WERI-Rb-1 (cell line): ENCODE results near the gene ZCCHC3.

ENCODE experiments used
- DNase-seq: peaks from one replicate; pipeline ENCODE4 v3.0.0-alpha.2; 2020
- H3K27ac ChIP-seq: fragments of 250-450 bp; sonication (Bioruptor Pico); 2 replicates; pipeline ENCODE4 v1.5.1; 2020; ENCODE audit warnings: mild to moderate bottlenecking, moderate library complexity
- H3K27me3 ChIP-seq: fragments of 250-450 bp; sonication (Bioruptor Pico); 2 replicates; pipeline ENCODE4 v1.5.1; 2021; ENCODE audit warnings: mild to moderate bottlenecking, low read depth, moderate library complexity; ENCODE audit not compliant: insufficient read depth, severe bottlenecking
- H3K36me3 ChIP-seq: fragments of 250-450 bp; sonication (Bioruptor Pico); 2 replicates; pipeline ENCODE4 v1.5.1; 2020; ENCODE audit warnings: mild to moderate bottlenecking, moderate library complexity
- H3K4me3 ChIP-seq: 2 replicates; pipeline ENCODE4 v1.5.1; 2011; ENCODE audit warnings: low read depth, mild to moderate bottlenecking, control low read depth, low read length
- H3K9me3 ChIP-seq: fragments of 250-450 bp; sonication (Bioruptor Pico); 2 replicates; pipeline ENCODE4 v1.5.1; 2021; ENCODE audit warnings: mild to moderate bottlenecking, moderate library complexity; ENCODE audit not compliant: severe bottlenecking
- TF ChIP-seq, protein P1 (sequence below): IDR thresholded peaks from 2 replicates; pipeline ENCODE4 v1.5.1; 2011; ENCODE audit warnings: low read depth, mild to moderate bottlenecking, control low read depth, inconsistent platforms, low read length

The ZCCHC3 gene

DNA sequence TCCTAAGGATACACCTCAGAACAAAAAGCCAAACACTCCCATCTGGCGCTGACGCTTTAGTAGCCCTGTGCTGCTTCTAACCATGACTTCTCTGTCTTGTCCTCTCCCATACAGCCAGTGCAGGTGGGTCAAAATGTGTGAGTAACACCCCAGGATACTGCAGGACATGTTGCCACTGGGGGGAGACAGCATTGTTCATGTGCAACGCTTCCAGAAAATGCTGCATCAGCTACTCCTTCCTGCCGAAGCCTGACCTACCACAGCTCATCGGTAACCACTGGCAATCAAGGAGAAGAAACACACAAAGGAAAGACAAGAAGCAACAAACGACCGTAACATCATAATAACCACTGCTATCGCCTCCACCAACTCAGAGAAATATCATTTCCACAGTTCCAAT is 38.4 kb upstream of the ZCCHC3 start:
- Histone ChIP-seq H3K4me3 (no peak overlapping the region), H3K9me3 (no peaks in the 10 kb centered on the region), H3K27ac (no peak overlapping the region), H3K27me3 (no peaks in the 10 kb centered on the region), H3K36me3 (no peaks in the 10 kb centered on the region)
- TF ChIP-seq, protein P1, sequence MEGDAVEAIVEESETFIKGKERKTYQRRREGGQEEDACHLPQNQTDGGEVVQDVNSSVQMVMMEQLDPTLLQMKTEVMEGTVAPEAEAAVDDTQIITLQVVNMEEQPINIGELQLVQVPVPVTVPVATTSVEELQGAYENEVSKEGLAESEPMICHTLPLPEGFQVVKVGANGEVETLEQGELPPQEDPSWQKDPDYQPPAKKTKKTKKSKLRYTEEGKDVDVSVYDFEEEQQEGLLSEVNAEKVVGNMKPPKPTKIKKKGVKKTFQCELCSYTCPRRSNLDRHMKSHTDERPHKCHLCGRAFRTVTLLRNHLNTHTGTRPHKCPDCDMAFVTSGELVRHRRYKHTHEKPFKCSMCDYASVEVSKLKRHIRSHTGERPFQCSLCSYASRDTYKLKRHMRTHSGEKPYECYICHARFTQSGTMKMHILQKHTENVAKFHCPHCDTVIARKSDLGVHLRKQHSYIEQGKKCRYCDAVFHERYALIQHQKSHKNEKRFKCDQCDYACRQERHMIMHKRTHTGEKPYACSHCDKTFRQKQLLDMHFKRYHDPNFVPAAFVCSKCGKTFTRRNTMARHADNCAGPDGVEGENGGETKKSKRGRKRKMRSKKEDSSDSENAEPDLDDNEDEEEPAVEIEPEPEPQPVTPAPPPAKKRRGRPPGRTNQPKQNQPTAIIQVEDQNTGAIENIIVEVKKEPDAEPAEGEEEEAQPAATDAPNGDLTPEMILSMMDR = peak; percentile 34; the same call in 1 of the 2 replicates
- peak; percentile 24 for DNase-seq

DNA sequence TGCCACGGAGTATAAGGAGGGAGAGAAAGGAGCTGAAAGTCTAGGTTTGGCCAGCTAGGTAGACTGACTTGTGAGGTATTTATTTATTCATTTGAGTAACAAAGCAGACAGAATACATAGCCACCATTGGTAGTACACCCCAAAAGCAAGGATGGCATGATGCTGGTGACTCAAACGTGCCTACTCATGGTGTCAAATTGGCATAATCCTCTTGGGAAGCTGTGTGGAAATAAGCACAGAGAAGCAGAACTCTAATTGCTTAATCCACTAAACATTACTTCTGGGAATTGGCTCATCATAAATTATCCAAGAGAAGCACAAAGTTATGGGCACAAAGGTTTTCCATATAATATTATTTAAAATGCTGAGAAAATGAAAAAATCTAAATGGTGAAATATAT is 37.4 kb upstream of the ZCCHC3 start:
- no peak for DNase-seq
- Histone ChIP-seq H3K27me3 (no peaks in the 10 kb centered on the region), H3K4me3 (no peak overlapping the region), H3K27ac (no peak overlapping the region), H3K36me3 (no peaks in the 10 kb centered on the region), H3K9me3 (no peaks in the 10 kb centered on the region)
- TF ChIP-seq, protein P1 = no peak

DNA sequence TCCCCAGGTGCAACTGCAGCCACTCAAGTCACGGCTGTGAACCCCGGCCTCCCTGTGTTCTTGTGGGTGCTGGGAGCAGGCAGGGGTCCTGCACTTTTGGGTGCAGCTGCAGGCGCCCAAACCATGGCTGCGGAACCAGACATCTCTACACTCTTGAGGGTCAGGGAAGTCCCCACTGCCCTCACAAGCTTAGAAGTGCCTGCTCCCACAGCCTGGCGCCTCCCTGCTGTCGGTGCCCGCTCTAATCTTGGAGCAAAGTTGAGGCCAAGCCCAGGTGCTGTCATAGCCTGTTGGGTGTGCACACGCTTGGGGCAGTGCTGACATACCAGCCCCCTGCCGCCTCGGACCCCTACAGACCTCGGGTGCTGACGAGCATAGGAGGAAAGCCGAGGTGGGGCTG is 33.7 kb upstream of the ZCCHC3 start:
- Histone ChIP-seq H3K27me3 (no peaks in the 10 kb centered on the region), H3K4me3 (no peak overlapping the region)
- TF ChIP-seq, protein P1 = no peak

DNA sequence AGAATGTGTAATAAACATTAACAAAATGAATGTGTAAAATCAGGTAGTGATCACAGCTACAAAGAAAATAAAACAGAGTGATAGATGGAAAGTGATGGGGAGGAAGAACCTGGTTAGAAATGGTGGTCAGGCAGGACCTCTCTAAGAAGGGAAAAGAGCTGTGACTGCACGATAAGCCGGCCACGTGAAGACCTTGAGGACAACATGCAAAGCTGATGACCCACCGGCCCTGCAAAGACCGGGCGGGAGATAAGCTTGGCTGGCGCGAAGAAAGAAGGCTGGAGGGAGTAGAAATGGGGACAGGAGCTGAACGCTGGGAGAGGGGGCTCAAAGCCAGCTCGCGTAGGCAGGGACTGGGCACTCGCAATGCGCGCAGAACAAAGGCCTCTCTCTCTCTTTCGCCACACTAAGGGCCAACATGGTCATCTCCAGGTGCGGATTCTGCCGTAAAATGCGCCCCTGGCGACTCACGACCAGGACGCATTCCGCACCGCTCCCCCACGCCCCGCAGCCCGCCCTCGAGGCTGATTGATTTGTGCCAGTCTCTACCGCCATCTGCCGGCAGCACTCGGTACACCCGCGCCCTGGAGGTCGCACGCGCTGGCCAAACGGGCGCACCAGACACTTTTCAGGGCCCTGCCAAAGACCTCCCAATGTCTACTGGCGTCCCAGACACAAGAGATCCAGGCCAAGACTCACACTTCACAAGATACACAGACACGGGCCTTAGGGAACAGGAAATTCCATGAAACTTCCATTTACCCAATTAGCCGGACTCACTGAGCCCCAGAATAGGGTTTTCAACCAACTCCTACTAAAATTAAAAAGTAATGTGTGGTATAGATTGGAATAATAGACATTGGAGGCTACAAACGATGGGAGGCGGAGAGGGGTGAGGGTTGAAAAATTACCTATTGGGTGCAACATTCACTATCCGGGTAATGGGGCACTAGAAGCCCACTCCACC is 30.5 kb upstream of the ZCCHC3 start:
- TF ChIP-seq, protein P1 = peak; percentile 89
- no peaks in the 10 kb centered on the region for H3K27me3 ChIP-seq
- DNase-seq = peak; percentile 95
- H3K9me3 ChIP-seq = no peaks in the 10 kb centered on the region
- peaks cover 3% of the 10 kb centered on the region; the same call in 1 of the 2 replicates for H3K36me3 ChIP-seq
- peak overlapping the region; percentile 77 for H3K27ac ChIP-seq
- H3K4me3 ChIP-seq = peak overlapping the region; percentile 37

More for the DNA sequence above, 33.7 kb upstream of the ZCCHC3 start:
- H3K27ac ChIP-seq = no peak overlapping the region
- H3K36me3 ChIP-seq = no peaks in the 10 kb centered on the region
- DNase-seq = no peak
- no peaks in the 10 kb centered on the region for H3K9me3 ChIP-seq

DNA sequence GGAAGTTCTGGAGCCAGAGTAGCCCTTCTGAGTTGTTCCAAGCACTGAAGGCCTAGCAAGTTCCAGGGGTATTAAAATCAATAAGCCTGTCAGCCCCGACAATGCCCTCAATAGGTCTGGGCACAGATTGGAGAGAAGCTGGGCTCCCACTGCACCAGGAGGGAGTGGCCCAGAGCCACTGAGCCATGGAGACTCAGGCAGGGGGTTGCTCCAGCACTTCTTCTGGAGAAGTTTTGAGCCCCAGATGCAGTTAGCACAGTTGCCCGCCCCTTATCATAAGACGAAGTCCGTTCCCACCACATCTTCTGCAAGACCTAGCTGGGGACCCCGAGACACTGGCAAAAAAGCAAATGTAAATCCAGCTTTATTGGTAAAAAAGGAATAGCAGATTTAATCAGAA is 26.9 kb upstream of the ZCCHC3 start:
- Histone ChIP-seq H3K27me3 (no peaks in the 10 kb centered on the region), H3K9me3 (no peaks in the 10 kb centered on the region), H3K36me3 (peaks cover 9% of the 10 kb centered on the region), H3K27ac (no peak overlapping the region), H3K4me3 (no peak overlapping the region)
- TF ChIP-seq, protein P1 = no peak
- DNase-seq = no peak

DNA sequence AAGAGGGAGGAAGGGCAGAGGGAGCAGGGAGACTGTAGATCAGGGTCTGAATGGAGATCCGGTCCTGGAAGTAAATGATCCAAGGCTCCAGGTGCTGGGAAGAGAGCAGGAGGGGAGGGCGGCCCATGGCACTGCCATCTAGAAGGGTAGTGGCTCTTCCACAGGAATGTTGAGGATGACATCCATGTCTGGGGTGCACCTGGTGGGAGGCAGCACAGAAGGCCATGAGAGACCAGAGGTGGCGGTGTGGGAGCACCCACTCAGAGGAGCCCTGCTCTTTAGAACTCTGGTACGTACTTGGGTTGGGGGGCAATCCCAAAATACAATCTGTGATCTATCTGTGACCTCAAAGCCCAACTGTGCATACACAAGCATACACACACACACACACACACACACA is 26.3 kb upstream of the ZCCHC3 start:
- Histone ChIP-seq H3K27me3 (no peaks in the 10 kb centered on the region), H3K4me3 (no peak overlapping the region), H3K9me3 (no peaks in the 10 kb centered on the region), H3K36me3 (peaks cover 13% of the 10 kb centered on the region), H3K27ac (no peak overlapping the region)
- TF ChIP-seq, protein P1 = no peak
- DNase-seq = no peak
